ENCODE results near the gene ADRB1.

Gene ADRB1

GRCh38 chr10:114000457-114001010 lies 43.1 kb upstream of the ADRB1 start:
- no peak overlapping the region for H3K27ac ChIP-seq (replicated peaks; ENCODE audit: low read length)
- no peak overlapping the region for H2BK15ac ChIP-seq (ENCODE audit: low read length)
- H3K27me3 ChIP-seq (ENCODE audit: control insufficient read depth in 3 of 3, insufficient read depth in 3 of 3, low read depth in 1 of 3, low read length in 3 of 3): peaks cover 0 to 26% (median 0%) of the 10 kb centered on the region in 3 experiments
- H3K4me3 ChIP-seq (ENCODE audit: low read length in 2 of 2): no peak overlapping the region
- H3K18ac ChIP-seq (ENCODE audit: low read length): no peak overlapping the region
- no peak overlapping the region for H4K91ac ChIP-seq (ENCODE audit: low read depth, low read length, poor library complexity)
- no peak overlapping the region for H2BK120ac ChIP-seq (ENCODE audit: low read depth, low read length)
- no peak overlapping the region for H2BK5ac ChIP-seq (ENCODE audit: low read length)
- no peaks in the 10 kb centered on the region for H3K79me1 ChIP-seq (ENCODE audit: low read depth, low read length)
- no peaks in the 10 kb centered on the region for H3K9me3 ChIP-seq (replicated peaks in 1 of 2; ENCODE audit: control insufficient read depth in 2 of 2, insufficient read depth in 1 of 2, low read depth in 1 of 2, low read length in 2 of 2)
- H2BK12ac ChIP-seq (ENCODE audit: low read length): no peak overlapping the region
- no peak overlapping the region for H3K4ac ChIP-seq (ENCODE audit: low read length)
- H3K4me2 ChIP-seq (ENCODE audit: insufficient read depth, low read length, poor library complexity, severe bottlenecking): no peak overlapping the region
- H3K4me1 ChIP-seq (ENCODE audit: control insufficient read depth in 2 of 2, insufficient read depth in 1 of 2, low read depth in 1 of 2, low read length in 2 of 2): no peaks in the 10 kb centered on the region
- no peak overlapping the region for H3K23ac ChIP-seq (ENCODE audit: low read depth, low read length, poor library complexity)
- H3K36me3 ChIP-seq (replicated peaks in 1 of 2; ENCODE audit: control insufficient read depth in 2 of 2, insufficient read depth in 2 of 2, low read length in 2 of 2): no peaks in the 10 kb centered on the region
- no peak overlapping the region for H4K8ac ChIP-seq (ENCODE audit: low read depth, low read length)
- H2AK5ac ChIP-seq (ENCODE audit: low read depth, low read length): no peak overlapping the region
- no CpG with 5 or more reads among the region's 6 CpGs for WGBS, 2 donors (ENCODE audit: extremely low coverage in 2 of 2, insufficient read length in 2 of 2, insufficient replicate concordance in 1 of 2)
- DNase-seq (ENCODE audit: low spot score): no peak
- no peak overlapping the region for H2AFZ ChIP-seq (ENCODE audit: low read length)
- no peak overlapping the region for H3K14ac ChIP-seq (ENCODE audit: low read length)
- no peak overlapping the region for H3K9ac ChIP-seq (ENCODE audit: low read depth, low read length, poor library complexity)

GRCh38 chr10:114002422-114002821 lies 41.2 kb upstream of the ADRB1 start:
- Histone ChIP-seq H2AK5ac (ENCODE audit: low read depth, low read length) (no peak overlapping the region), H3K9ac (ENCODE audit: low read depth, low read length, poor library complexity) (no peak overlapping the region), H3K36me3 (replicated peaks in 1 of 2; ENCODE audit: control insufficient read depth in 2 of 2, insufficient read depth in 2 of 2, low read length in 2 of 2) (no peaks in the 10 kb centered on the region), H3K79me1 (ENCODE audit: low read depth, low read length) (no peaks in the 10 kb centered on the region), H3K18ac (ENCODE audit: low read length) (no peak overlapping the region), H3K4me2 (ENCODE audit: insufficient read depth, low read length, poor library complexity, severe bottlenecking) (no peak overlapping the region), H3K27me3 (ENCODE audit: control insufficient read depth in 3 of 3, insufficient read depth in 3 of 3, low read depth in 1 of 3, low read length in 3 of 3) (peaks cover 0 to 12% (median 0%) of the 10 kb centered on the region in 3 experiments), H4K91ac (ENCODE audit: low read depth, low read length, poor library complexity) (no peak overlapping the region), H3K4me1 (ENCODE audit: control insufficient read depth in 2 of 2, insufficient read depth in 1 of 2, low read depth in 1 of 2, low read length in 2 of 2) (no peaks in the 10 kb centered on the region), H2BK5ac (ENCODE audit: low read length) (no peak overlapping the region), H3K4ac (ENCODE audit: low read length) (no peak overlapping the region), H3K9me3 (replicated peaks in 1 of 2; ENCODE audit: control insufficient read depth in 2 of 2, insufficient read depth in 1 of 2, low read depth in 1 of 2, low read length in 2 of 2) (no peaks in the 10 kb centered on the region), H2AFZ (ENCODE audit: low read length) (no peak overlapping the region), H2BK12ac (ENCODE audit: low read length) (no peak overlapping the region), H3K14ac (ENCODE audit: low read length) (no peak overlapping the region), H2BK120ac (ENCODE audit: low read depth, low read length) (no peak overlapping the region), H2BK15ac (ENCODE audit: low read length) (no peak overlapping the region), H4K8ac (ENCODE audit: low read depth, low read length) (no peak overlapping the region), H3K4me3 (ENCODE audit: low read length in 2 of 2) (no peak overlapping the region), H3K27ac (replicated peaks; ENCODE audit: low read length) (no peak overlapping the region), H3K23ac (ENCODE audit: low read depth, low read length, poor library complexity) (no peak overlapping the region)
- DNase-seq (ENCODE audit: low spot score): no peak
- WGBS, 2 donors (ENCODE audit: extremely low coverage in 2 of 2, insufficient read length in 2 of 2, insufficient replicate concordance in 1 of 2): no CpG with 5 or more reads among the region's 7 CpGs

GRCh38 chr10:114003161-114003941 lies 40.3 kb upstream of the ADRB1 start:
- H2AFZ ChIP-seq (ENCODE audit: low read length): no peak overlapping the region
- H2BK12ac ChIP-seq (ENCODE audit: low read length): no peak overlapping the region
- no peak overlapping the region for H3K4me3 ChIP-seq (ENCODE audit: low read length in 2 of 2)
- H3K4me1 ChIP-seq (ENCODE audit: control insufficient read depth in 2 of 2, insufficient read depth in 1 of 2, low read depth in 1 of 2, low read length in 2 of 2): no peaks in the 10 kb centered on the region
- no CpG with 5 or more reads among the region's 9 CpGs for WGBS, 2 donors (ENCODE audit: extremely low coverage in 2 of 2, insufficient read length in 2 of 2, insufficient replicate concordance in 1 of 2)
- H3K18ac ChIP-seq (ENCODE audit: low read length): no peak overlapping the region
- no peaks in the 10 kb centered on the region for H3K79me1 ChIP-seq (ENCODE audit: low read depth, low read length)
- no peak overlapping the region for H2AK5ac ChIP-seq (ENCODE audit: low read depth, low read length)
- H2BK15ac ChIP-seq (ENCODE audit: low read length): no peak overlapping the region
- no peak overlapping the region for H2BK5ac ChIP-seq (ENCODE audit: low read length)
- H3K9me3 ChIP-seq (replicated peaks in 1 of 2; ENCODE audit: control insufficient read depth in 2 of 2, insufficient read depth in 1 of 2, low read depth in 1 of 2, low read length in 2 of 2): no peaks in the 10 kb centered on the region
- H3K9ac ChIP-seq (ENCODE audit: low read depth, low read length, poor library complexity): no peak overlapping the region
- H3K36me3 ChIP-seq (replicated peaks in 1 of 2; ENCODE audit: control insufficient read depth in 2 of 2, insufficient read depth in 2 of 2, low read length in 2 of 2): no peaks in the 10 kb centered on the region
- no peak overlapping the region for H4K91ac ChIP-seq (ENCODE audit: low read depth, low read length, poor library complexity)
- H2BK120ac ChIP-seq (ENCODE audit: low read depth, low read length): no peak overlapping the region
- H3K4ac ChIP-seq (ENCODE audit: low read length): no peak overlapping the region
- no peak overlapping the region for H4K8ac ChIP-seq (ENCODE audit: low read depth, low read length)
- H3K14ac ChIP-seq (ENCODE audit: low read length): no peak overlapping the region
- H3K27ac ChIP-seq (replicated peaks; ENCODE audit: low read length): no peak overlapping the region
- DNase-seq (ENCODE audit: low spot score): no peak
- no peak overlapping the region for H3K23ac ChIP-seq (ENCODE audit: low read depth, low read length, poor library complexity)
- peaks cover 0 to 9% (median 0%) of the 10 kb centered on the region in 3 experiments for H3K27me3 ChIP-seq (ENCODE audit: control insufficient read depth in 3 of 3, insufficient read depth in 3 of 3, low read depth in 1 of 3, low read length in 3 of 3)
- H3K4me2 ChIP-seq (ENCODE audit: insufficient read depth, low read length, poor library complexity, severe bottlenecking): no peak overlapping the region

- Histone ChIP-seq H2AK5ac (ENCODE audit: low read depth, low read length) (no peak overlapping the region), H3K79me1 (ENCODE audit: low read depth, low read length) (no peaks in the 10 kb centered on the region), H3K27ac (replicated peaks; ENCODE audit: low read length) (no peak overlapping the region), H3K4me2 (ENCODE audit: insufficient read depth, low read length, poor library complexity, severe bottlenecking) (no peak overlapping the region), H3K4ac (ENCODE audit: low read length) (no peak overlapping the region), H3K14ac (ENCODE audit: low read length) (no peak overlapping the region), H2BK120ac (ENCODE audit: low read depth, low read length) (no peak overlapping the region), H3K9ac (ENCODE audit: low read depth, low read length, poor library complexity) (no peak overlapping the region), H3K4me1 (ENCODE audit: control insufficient read depth in 2 of 2, insufficient read depth in 1 of 2, low read depth in 1 of 2, low read length in 2 of 2) (no peaks in the 10 kb centered on the region), H3K4me3 (ENCODE audit: low read length in 2 of 2) (no peak overlapping the region), H3K18ac (ENCODE audit: low read length) (no peak overlapping the region), H3K9me3 (replicated peaks in 1 of 2; ENCODE audit: control insufficient read depth in 2 of 2, insufficient read depth in 1 of 2, low read depth in 1 of 2, low read length in 2 of 2) (no peaks in the 10 kb centered on the region), H2BK12ac (ENCODE audit: low read length) (no peak overlapping the region), H2BK15ac (ENCODE audit: low read length) (no peak overlapping the region), H2AFZ (ENCODE audit: low read length) (no peak overlapping the region), H3K23ac (ENCODE audit: low read depth, low read length, poor library complexity) (no peak overlapping the region), H3K36me3 (replicated peaks in 1 of 2; ENCODE audit: control insufficient read depth in 2 of 2, insufficient read depth in 2 of 2, low read length in 2 of 2) (no peaks in the 10 kb centered on the region), H2BK5ac (ENCODE audit: low read length) (no peak overlapping the region), H4K8ac (ENCODE audit: low read depth, low read length) (no peak overlapping the region), H3K27me3 (ENCODE audit: control insufficient read depth in 3 of 3, insufficient read depth in 3 of 3, low read depth in 1 of 3, low read length in 3 of 3) (peaks cover 0 to 10% (median 0%) of the 10 kb centered on the region in 3 experiments), H4K91ac (ENCODE audit: low read depth, low read length, poor library complexity) (no peak overlapping the region)
- DNase-seq (ENCODE audit: low spot score): no peak
- no CpG with 5 or more reads among the region's 5 CpGs for WGBS, 2 donors (ENCODE audit: extremely low coverage in 2 of 2, insufficient read length in 2 of 2, insufficient replicate concordance in 1 of 2)
Measured at GRCh38 chr10:114009281-114009996, 34.2 kb upstream of the ADRB1 start.

All from neuronal stem cell (in vitro differentiated cells).